ENCODE measurements around the gene RFX4.

The RFX4 gene

GRCh38 chr12:106733660-106734059 lies 150.9 kb downstream of the RFX4 start:
- peak; percentile 59 for DNase-seq (ENCODE audit: low spot score)

- DNase-seq (ENCODE audit: low spot score), result peak; percentile 7
These were observed 153.5 kb downstream of the RFX4 start for GRCh38 chr12:106736051-106736957.

GRCh38 chr12:106739318-106739717 lies 156.5 kb downstream of the RFX4 start:
- DNase-seq (ENCODE audit: low spot score), result no peak

- DNase-seq (ENCODE audit: low spot score), result peak; percentile 28
These were observed 157.2 kb downstream of the RFX4 start for GRCh38 chr12:106739815-106740530.

GRCh38 chr12:106740818-106741217 lies 158.0 kb downstream of the RFX4 start:
- DNase-seq (ENCODE audit: low spot score), result no peak

GRCh38 chr12:106741247-106741646 lies 158.4 kb downstream of the RFX4 start:
- DNase-seq (ENCODE audit: low spot score), result no peak

GRCh38 chr12:106743270-106743988 lies 160.6 kb downstream of the RFX4 start:
- no peak for DNase-seq (ENCODE audit: low spot score)

- no peak for DNase-seq (ENCODE audit: low spot score)
These were observed 161.8 kb downstream of the RFX4 start for GRCh38 chr12:106744600-106744999.

- no peak for DNase-seq (ENCODE audit: low spot score)
These were observed 162.5 kb downstream of the RFX4 start for GRCh38 chr12:106745181-106745745.

- no peak for DNase-seq (ENCODE audit: low spot score)
These were observed 165.2 kb downstream of the RFX4 start for GRCh38 chr12:106747973-106748436.

- DNase-seq (ENCODE audit: low spot score), result no peak
These were observed 167.7 kb downstream of the RFX4 start for GRCh38 chr12:106750524-106750923.

- no peak for DNase-seq (ENCODE audit: low spot score)
These were observed 170.7 kb downstream of the RFX4 start for GRCh38 chr12:106753526-106753925.

- no peak for DNase-seq (ENCODE audit: low spot score)
These were observed 171.5 kb downstream of the RFX4 start for GRCh38 chr12:106754331-106754730.

GRCh38 chr12:106757623-106758348 lies 175.0 kb downstream of the RFX4 start:
- DNase-seq (ENCODE audit: low spot score), result no peak

- DNase-seq (ENCODE audit: low spot score), result no peak
These were observed 175.7 kb downstream of the RFX4 start for GRCh38 chr12:106758349-106759110.

- no peak for DNase-seq (ENCODE audit: low spot score)
These were observed 176.9 kb downstream of the RFX4 start for GRCh38 chr12:106759526-106760183.

GRCh38 chr12:106760184-106760531 lies 177.4 kb downstream of the RFX4 start:
- no peak for DNase-seq (ENCODE audit: low spot score)

- no peak for DNase-seq (ENCODE audit: low spot score)
These were observed 181.4 kb downstream of the RFX4 start for GRCh38 chr12:106764220-106764619.

GRCh38 chr12:106764738-106765137 lies 181.9 kb downstream of the RFX4 start:
- DNase-seq (ENCODE audit: low spot score), result peak; percentile 10

- peak; percentile 79 for DNase-seq (ENCODE audit: low spot score)
These were observed 183.6 kb downstream of the RFX4 start for GRCh38 chr12:106766393-106766826.

Measured in kidney tubule cell (primary cell).